ENCODE results near the gene PAK4.

PAK4 gene

DNA sequence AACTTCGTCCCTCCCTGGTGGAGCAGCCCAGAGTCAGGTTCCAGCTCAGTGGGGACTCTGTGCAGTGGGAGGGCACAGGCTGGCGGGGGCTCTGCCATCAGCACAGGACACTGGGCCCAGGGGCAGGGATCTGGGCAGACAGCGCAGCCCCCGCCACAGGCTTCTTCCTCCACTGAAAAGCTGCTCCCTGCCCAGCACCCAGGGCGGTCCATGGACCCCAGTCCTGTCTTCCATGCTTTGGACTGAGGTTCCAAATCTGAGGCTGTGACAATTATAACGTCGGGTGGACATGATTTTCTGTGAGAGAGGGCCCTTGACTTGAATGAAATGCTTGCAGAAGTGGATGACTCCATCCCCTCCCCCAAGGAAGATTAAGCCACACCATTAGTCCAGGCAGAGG, 50.0 kb downstream of the PAK4 start:
- TF ChIP-seq ZNF274 (IDR thresholded peaks at IDR 0.05; ENCODE audit: low read depth, low read length): no peak
- H3K4me3 ChIP-seq (ENCODE audit: low read length): no peak overlapping the region

DNA sequence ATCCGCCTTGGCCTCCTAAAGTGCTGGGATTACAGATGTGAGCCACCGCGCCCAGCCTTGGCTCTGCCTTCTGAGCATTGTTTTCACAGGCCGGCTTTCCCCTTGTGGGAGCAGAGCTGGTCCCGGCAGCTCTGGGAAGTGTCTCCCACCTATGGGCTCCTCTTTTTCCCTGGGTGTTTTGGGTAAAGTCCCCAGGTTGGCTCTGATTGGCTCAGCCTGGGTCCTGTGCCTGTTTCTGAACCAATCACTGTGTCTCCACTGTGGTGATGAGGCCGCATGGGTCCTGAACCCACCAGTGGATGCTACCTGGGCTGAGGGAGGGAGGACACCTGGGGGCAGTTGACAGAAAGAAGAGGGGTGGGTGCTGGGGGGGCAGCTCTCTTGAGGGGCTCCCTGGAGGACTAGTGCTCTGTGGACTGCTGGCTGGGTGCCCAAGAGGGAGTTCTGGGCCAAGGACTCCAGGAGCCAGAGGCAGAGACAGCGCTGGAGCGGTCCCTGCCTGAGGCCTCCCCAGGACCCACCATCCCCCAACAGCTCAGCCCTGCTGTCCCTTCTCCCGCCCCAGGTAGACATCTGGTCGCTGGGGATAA, 51.6 kb downstream of the PAK4 start:
- no peak for TF ChIP-seq ZNF274 (IDR thresholded peaks at IDR 0.05; ENCODE audit: low read depth, low read length)
- H3K4me3 ChIP-seq (ENCODE audit: low read length): no peak overlapping the region

- no peak overlapping the region for H3K4me3 ChIP-seq (ENCODE audit: low read length)
- TF ChIP-seq ZNF274 (IDR thresholded peaks at IDR 0.05; ENCODE audit: low read depth, low read length): no peak
Observed at GRCh38 chr19:39177736-39178135, 52.1 kb downstream of the PAK4 start.

DNA sequence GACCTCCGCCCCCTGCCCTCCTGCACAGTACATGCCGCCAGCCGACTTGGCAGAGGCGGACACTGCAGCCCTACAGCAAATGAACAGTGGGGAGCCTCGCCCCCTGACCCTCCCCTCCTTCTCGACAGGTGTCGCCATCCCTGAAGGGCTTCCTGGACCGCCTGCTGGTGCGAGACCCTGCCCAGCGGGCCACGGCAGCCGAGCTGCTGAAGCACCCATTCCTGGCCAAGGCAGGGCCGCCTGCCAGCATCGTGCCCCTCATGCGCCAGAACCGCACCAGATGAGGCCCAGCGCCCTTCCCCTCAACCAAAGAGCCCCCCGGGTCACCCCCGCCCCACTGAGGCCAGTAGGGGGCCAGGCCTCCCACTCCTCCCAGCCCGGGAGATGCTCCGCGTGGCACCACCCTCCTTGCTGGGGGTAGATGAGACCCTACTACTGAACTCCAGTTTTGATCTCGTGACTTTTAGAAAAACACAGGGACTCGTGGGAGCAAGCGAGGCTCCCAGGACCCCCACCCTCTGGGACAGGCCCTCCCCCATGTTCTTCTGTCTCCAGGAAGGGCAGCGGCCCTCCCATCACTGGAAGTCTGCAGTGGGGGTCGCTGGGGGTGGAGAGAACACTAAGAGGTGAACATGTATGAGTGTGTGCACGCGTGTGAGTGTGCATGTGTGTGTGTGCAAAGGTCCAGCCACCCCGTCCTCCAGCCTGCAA, 52.9 kb downstream of the PAK4 start:
- H3K4me3 ChIP-seq (ENCODE audit: low read length): no peak overlapping the region
- no peak for TF ChIP-seq ZNF274 (IDR thresholded peaks at IDR 0.05; ENCODE audit: low read depth, low read length)

DNA sequence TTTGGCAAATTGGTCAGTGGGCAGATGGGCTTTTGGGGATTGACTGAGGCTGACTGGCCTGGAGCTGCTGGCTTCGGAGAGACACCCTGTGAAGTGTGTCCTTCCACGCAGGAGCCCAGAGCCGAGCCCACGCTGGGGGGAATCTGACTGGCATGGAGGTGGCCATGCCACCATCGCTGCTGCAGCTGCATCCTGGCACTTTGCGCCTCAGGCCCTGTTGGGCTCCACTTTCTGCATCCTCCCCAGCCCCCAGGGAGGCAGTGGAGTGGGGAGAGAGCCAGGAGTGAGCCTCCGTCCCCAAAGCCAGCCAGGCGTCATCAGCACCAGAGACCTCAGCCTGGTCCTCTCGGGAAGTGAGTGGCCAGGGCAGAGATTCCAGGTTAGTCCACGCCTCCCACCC, 54.2 kb downstream of the PAK4 start:
- no peak for TF ChIP-seq ZNF274 (IDR thresholded peaks at IDR 0.05; ENCODE audit: low read depth, low read length)
- H3K4me3 ChIP-seq (ENCODE audit: low read length): no peak overlapping the region

GRCh38 chr19:39180749-39181148, 55.2 kb downstream of the PAK4 start:
- H3K4me3 ChIP-seq (ENCODE audit: low read length): no peak overlapping the region
- no peak for TF ChIP-seq ZNF274 (IDR thresholded peaks at IDR 0.05; ENCODE audit: low read depth, low read length)

- TF ChIP-seq ZNF274 (IDR thresholded peaks at IDR 0.05; ENCODE audit: low read depth, low read length): no peak
- H3K4me3 ChIP-seq (ENCODE audit: low read length): no peak overlapping the region
Observed at GRCh38 chr19:39181500-39182173, 56.1 kb downstream of the PAK4 start.

DNA sequence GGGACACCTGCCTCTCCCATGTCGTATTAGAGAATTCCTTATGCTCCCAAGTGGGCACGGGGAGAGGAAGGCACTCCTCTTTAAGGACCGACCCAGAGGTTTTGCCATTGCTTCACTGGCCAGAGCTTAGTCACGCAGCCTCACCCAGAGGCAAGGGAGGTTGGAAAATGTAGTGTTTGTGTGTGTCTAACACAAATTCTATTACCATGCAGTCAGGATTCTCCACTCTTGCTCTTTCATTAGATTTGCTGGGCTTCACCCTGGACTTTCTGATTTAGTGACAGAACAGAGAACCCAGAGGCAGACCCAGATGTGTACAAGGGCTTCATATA, 56.6 kb downstream of the PAK4 start:
- TF ChIP-seq ZNF274 (IDR thresholded peaks at IDR 0.05; ENCODE audit: low read depth, low read length): no peak

GRCh38 chr19:39183104-39183503, 57.5 kb downstream of the PAK4 start:
- no peak for TF ChIP-seq ZNF274 (IDR thresholded peaks at IDR 0.05; ENCODE audit: low read depth, low read length)
- H3K4me3 ChIP-seq (ENCODE audit: low read length): no peak overlapping the region

More for the DNA sequence above, 56.6 kb downstream of the PAK4 start:
- H3K4me3 ChIP-seq (ENCODE audit: low read length): no peak overlapping the region

- TF ChIP-seq ZNF274 (IDR thresholded peaks at IDR 0.05; ENCODE audit: low read depth, low read length): no peak
- no peak overlapping the region for H3K4me3 ChIP-seq (ENCODE audit: low read length)
Observed at GRCh38 chr19:39186391-39186790, 60.8 kb downstream of the PAK4 start.

- TF ChIP-seq ZNF274 (IDR thresholded peaks at IDR 0.05; ENCODE audit: low read depth, low read length): no peak
- no peak overlapping the region for H3K4me3 ChIP-seq (ENCODE audit: low read length)
Observed at GRCh38 chr19:39187552-39187943, 62.0 kb downstream of the PAK4 start.

DNA sequence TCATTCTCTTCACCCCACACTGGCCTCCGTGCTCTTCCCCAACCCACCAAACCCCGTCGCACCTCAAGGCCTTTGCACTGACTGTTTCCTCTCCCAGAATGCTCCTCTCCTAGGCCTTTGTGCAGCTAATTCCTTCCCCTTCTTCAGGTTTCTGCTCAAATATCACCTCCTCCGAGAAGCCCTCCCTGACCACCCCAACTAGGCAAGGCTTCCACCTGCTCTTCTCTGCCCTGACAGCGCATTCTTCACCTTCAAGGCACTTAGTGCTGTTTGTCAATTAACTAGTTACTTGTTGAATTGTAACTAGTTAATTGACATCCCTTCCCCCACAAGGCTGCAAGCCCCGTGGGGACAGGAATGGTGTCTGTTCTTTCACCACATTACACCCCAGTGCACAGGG, 63.4 kb downstream of the PAK4 start:
- no peak overlapping the region for H3K4me3 ChIP-seq (ENCODE audit: low read length)
- TF ChIP-seq ZNF274 (IDR thresholded peaks at IDR 0.05; ENCODE audit: low read depth, low read length): no peak

DNA sequence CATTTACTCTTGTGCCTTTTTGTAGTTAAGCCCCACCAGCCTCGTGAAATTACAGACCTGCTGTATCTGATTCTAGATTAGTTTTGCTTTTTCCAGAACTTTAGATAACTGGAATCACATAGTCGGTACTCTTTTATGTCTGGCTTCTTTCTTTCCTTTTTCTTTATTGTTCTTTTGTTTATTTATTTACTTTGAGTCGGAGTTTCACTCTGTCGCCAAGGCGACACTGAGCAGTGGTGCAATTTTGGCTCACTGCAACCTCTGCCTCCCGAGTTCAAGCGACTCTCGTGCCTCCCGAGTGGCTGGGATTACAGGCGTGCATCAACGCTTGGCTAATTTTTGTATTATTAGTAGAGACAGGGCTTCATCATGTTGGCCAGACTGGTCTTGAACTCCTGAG, 65.2 kb downstream of the PAK4 start:
- no peak overlapping the region for H3K4me3 ChIP-seq (ENCODE audit: low read length)
- TF ChIP-seq ZNF274 (IDR thresholded peaks at IDR 0.05; ENCODE audit: low read depth, low read length): no peak

DNA sequence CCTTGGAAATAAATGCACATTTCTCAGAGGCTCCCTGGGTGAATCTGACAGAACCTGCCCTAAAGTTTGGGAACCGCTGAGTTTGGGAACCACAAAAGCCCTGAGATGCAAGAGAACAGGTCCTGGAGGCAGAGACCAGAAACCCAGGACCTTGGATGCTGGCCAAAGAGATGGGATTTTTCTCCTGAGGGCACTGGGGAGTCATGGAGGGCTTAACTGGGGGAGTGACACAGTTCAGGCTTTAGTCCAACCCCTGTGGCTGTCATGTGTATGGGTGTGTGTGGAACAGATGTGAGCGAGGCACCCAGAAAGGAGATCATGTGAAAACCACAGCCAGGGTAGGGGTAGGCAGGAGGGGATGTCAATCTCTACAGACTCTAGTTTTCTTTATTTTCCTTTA, 67.3 kb downstream of the PAK4 start:
- TF ChIP-seq ZNF274 (IDR thresholded peaks at IDR 0.05; ENCODE audit: low read depth, low read length): no peak
- no peak overlapping the region for H3K4me3 ChIP-seq (ENCODE audit: low read length)

DNA sequence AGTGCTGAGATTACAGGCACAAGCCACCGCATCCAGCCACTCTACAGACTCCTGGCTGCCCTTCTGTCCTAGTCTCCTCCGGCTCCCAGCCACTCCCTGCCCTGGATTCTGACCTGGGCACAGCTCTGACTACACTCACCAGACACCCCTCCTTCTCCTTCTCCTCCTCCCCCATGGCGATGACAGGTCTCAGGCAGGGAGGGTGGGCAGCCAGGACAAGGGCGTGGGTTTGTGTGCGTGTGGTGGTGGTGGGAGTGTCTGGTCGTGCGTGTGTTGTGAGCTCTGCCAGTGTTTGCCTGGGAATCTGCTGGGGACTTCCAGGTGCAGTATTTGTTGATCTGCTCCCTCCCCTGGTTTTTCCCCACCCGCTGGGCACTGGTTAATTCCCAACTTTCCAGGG, 68.2 kb downstream of the PAK4 start:
- TF ChIP-seq ZNF274 (IDR thresholded peaks at IDR 0.05; ENCODE audit: low read depth, low read length): no peak

More for the DNA sequence above, 68.2 kb downstream of the PAK4 start:
- H3K4me3 ChIP-seq (ENCODE audit: low read length): no peak overlapping the region

Measured in GM08714 (cell line).